ENCODE measurements around the gene GAPT.

DNA sequence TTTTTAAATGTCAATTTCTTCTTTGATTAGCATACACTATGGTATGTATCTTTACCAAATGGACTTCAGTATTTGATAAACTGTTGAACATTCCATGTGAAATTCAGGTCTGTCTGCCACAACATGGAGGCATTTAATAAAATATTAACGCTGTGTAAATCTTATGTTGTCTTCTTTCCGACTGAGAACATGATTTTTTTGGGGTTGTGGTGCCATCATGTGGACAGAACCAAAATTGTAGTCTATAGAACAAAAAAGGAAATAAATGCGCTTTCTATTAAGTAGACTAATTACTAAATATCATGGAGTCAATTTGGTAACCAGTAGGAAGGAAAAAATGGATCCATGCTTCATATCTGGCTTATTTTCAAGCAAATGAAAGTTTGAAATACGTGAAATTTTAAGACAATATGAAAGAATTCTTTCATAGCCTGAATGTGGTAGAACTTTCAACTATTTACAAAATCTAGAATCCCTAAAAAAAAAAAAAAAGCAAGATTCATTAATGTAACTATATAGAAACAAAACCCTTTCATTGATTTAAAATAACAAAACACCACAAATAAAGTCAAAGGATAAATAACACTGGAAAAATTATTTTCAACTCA lies 28.5 kb upstream of the GAPT start:
- no peak for TF ChIP-seq EZH2 (IDR thresholded peaks at IDR 0.05; ENCODE audit: borderline replicate concordance, low read depth, low read length, severe bottlenecking)
- no peak for TF ChIP-seq POLR2AphosphoS5 (IDR thresholded peaks at IDR 0.05; ENCODE audit: insufficient read depth, low read depth, low read length)
- TF ChIP-seq, protein P1, sequence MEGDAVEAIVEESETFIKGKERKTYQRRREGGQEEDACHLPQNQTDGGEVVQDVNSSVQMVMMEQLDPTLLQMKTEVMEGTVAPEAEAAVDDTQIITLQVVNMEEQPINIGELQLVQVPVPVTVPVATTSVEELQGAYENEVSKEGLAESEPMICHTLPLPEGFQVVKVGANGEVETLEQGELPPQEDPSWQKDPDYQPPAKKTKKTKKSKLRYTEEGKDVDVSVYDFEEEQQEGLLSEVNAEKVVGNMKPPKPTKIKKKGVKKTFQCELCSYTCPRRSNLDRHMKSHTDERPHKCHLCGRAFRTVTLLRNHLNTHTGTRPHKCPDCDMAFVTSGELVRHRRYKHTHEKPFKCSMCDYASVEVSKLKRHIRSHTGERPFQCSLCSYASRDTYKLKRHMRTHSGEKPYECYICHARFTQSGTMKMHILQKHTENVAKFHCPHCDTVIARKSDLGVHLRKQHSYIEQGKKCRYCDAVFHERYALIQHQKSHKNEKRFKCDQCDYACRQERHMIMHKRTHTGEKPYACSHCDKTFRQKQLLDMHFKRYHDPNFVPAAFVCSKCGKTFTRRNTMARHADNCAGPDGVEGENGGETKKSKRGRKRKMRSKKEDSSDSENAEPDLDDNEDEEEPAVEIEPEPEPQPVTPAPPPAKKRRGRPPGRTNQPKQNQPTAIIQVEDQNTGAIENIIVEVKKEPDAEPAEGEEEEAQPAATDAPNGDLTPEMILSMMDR (IDR thresholded peaks at IDR 0.05; ENCODE audit: extremely low read depth in 1 of 2, insufficient read depth in 1 of 2, low read depth in 1 of 2, low read length in 2 of 2), result peak; percentile 20 to 29
- TF ChIP-seq POLR2A (IDR thresholded peaks at IDR 0.05; ENCODE audit: low read depth, low read length), result no peak

All from endothelial cell of umbilical vein (primary cell).